ACHN (cell line): ENCODE results near the gene FBN2.
"Not testable (repeated sequence)": the region's sequence is repeated elsewhere in the genome, so short reads cannot be mapped to it uniquely, and the experiment has no call there.

Source experiments
- DNase-seq: peaks from one replicate; pipeline ENCODE4 v3.0.0-alpha.2; 2015
- in situ Hi-C: cut with HindIII; loops from 2 replicates; pipeline ENCODE4 v1.10.0; 2017; ENCODE audit warnings: low sequenced_read_pairs, low pct_ligation_motif_present, low pct_unique_long_range_greater_than_20kb

Gene FBN2

DNA sequence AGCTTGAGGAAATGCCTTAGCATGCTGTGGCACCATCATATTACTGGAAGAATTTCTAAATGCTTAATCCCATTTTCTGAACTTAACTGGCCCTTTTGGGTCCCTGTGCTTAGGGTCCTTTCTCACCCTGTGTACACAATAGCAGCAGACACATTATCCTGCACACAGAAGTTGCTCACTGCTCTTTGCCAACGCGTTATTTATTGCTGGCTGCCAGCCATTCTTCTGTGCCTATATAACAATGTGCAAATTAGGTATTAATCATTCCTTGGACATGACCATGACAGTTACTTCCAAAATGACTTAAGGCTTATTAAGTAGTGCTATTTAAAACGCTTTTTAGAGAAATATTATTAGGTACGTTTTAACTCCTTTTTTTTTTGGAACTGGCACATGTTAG is 134.7 kb downstream of the FBN2 start:
- no peak for DNase-seq
- in situ Hi-C loops: no loop called here

DNA sequence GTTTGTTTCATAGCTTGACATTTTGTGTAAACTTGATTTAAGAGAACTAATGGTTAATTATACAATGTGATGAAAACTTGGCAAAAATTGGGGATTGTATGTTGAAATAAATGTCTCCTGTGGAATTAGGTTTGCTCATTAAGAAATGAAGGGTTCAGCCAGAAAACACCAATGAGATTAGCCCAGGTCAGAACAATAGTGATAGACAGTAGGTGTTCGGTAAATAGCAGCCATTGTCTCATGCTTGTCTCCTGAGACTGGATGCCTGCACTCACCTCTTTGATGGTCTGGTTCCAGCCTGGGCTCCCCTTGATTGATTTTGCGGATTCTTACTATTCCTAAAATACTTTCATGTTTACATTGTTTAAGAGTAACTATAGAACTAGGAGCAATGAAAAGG is 135.5 kb downstream of the FBN2 start:
- no peak for DNase-seq
- in situ Hi-C loops: no loop called here

DNA sequence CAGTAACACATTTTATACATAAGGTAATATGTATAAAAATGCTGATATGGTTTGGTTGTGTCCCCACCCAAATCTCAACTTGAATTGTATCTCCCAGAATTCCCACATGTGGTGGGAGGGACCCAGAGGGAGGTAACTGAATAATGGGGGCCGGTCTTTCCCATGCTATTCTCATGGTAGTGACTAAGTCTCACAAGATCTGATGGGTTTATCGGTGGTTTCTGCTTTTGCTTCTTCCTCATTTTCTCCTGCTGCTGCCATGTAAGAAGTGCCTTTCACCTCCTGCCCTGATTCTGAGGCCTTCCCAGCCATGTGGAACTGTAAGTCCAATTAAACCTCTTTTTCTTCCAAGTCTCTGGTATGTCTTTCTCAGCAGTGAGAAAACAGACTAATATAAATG is 137.3 kb downstream of the FBN2 start:
- DNase-seq, in situ Hi-C loops: not testable (repeated sequence)

DNA sequence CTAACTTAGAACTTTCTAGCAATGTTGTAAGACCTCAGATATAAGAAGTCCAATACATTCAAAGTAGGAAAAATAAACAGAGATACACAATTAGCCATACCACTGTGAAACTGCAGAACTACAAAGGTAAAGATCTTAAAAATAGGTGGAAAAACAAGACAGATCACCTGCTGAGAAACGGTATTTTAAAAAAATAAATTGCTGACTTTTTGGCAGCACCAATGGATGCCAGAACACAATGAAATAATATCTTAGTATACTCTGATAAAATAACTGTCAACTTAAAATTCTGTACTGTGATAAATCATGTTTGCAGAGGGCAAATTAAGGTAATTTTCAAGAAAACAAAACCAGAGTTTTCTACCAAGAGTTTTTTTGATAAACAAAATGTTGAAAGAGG is 138.9 kb downstream of the FBN2 start:
- DNase-seq: no peak
- in situ Hi-C loops: no loop called here

DNA sequence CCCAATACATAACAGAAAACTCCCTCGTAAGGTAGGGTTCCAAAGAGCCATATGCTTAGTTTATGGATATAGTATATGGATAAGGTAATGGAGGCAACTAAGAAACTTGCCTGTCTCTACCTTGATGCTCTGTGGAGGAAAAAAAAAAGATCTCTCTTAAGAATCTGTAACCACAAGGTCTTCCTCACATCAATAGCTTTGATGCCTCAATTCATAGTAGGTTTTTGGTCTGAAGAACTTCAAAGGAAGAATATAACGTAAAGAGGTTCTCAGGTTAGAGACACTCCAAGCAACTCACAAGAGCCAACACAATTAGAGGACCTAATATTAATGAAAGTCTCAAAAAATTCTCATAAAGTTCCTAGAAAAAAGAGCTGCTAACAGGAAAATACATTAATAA is 140.2 kb downstream of the FBN2 start:
- in situ Hi-C loops: no loop called here
- DNase-seq: no peak

DNA sequence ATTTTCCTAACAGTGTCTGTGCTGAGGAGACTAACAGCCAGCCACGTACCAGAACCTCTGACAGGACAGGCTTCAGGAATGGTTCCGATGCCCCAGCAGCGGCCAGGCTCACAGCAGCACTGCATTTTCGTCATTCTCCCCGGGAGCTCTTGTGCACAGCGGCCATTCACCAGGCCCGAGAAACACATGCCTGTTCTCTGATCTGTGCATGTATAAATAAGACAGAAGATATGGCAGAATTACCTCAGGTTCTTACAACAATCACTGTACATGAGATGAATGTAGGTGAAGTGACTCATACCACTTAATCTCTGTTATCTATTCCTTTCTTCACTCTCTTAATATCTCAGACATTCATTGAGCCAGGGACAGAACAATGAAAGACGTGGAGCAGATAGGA is 143.0 kb downstream of the FBN2 start:
- no peak for DNase-seq
- in situ Hi-C loops: no loop called here

DNA sequence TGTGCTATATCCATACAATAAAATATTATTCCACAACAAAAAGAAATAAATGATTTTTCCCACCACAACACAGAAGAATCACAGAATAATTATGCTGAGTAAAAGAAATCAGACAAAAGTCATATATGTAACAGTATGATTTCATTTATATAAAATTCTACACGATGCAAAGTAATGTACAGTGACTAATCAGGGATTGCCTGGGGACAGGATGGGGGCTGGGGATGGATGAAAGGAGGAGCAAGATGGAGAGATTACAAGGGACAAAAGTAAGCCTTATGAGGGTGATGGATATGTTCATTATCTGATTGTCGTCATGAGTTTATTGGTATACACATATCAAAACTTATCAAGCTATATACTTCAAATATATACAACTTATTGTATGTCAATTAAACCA is 154.0 kb downstream of the FBN2 start:
- no peak for DNase-seq
- in situ Hi-C loops: no loop called here

DNA sequence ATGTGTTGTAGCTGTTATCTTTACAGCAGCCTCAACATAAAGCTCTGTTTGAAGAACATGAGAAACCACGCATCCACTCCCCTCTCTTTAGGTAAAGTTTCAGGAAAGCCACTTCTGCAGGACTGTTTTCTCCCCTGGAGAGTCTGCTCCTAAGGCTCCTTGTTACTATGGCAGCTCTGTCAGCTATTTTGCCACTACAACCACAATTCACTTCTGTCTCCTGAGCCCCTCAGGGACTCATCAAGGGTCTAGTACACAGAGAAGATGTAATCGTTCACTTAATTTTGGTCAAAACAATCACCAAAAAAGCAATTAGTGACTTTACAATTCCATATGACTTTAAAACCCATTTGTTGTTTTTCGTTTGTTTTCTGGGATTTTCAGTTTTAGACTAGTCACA is 157.7 kb downstream of the FBN2 start:
- in situ Hi-C loops: no loop called here
- no peak for DNase-seq

DNA sequence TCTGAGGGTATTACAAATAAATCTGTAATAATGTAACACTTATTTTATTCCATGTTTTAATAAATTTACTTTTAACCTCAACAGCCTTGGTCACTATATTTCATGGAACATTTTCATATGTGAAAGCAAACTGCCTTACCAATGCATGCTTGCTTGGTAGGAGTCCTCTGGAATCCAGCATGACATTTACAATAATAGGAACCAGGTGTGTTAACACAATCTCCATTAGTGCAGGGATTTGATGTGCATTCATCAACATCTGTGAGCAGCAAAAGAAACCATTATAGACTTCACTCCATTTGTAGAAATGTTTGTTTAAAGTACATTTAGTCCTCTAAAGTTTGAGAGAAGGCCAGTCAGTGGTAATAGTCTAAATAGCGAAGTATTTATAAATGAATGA is 159.4 kb downstream of the FBN2 start:
- no peak for DNase-seq
- in situ Hi-C loops: no loop called here

DNA sequence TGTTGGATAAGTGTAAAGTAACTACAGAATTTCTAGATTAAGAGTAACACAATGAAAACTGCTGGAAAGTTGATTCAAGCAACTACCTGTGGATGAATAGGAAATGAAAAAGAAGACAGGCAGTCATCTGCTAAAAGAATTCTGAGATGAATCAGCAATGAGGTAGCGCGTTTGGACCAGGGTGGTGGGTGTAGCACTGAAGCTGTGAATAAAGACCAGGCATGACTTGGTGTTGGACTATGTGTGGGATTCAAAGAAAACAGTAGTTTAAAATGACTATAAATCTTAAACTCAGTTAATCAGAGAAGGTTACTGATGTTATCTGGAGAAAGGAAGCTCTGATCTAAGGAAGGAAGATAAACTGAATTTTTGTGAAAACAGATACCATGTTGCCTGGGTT is 159.8 kb downstream of the FBN2 start:
- in situ Hi-C loops: no loop called here
- DNase-seq: no peak

DNA sequence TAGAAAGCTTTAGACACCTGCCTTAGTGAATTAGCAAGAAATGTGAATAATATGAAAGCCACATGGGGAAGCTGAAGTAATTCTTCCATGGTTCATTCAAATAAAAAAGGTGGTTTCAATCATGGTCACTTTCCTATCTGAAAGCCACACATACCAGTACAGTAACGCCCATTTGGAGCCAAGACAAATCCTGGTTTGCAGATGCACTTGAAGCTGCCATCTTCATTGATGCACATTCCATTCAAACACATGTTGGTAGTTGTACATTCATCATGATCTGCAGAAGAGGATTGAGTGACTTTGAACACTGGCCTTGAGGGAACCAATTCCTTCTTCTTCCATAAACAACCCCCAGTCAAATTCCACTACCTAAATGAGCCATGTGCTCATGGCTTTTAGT is 161.5 kb downstream of the FBN2 start:
- no peak for DNase-seq
- in situ Hi-C loops: no loop called here

DNA sequence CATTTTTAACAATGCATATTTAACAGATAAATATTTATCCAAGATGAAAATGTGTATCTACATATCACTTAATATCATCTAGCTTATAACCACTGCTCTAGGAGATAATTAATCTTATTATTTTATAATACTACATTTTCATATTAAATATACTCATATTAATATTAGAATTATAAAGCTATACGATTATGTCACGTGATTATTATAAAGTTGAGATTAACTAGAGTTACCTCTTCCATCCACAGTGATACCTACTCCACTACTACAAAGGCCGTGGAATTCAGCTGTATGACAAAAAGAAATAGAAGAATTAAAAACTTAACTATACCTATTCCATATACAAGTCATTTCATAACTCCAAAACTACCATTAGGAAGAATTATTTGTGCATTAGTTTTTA is 171.9 kb downstream of the FBN2 start:
- in situ Hi-C loops: no loop called here
- DNase-seq: no peak

DNA sequence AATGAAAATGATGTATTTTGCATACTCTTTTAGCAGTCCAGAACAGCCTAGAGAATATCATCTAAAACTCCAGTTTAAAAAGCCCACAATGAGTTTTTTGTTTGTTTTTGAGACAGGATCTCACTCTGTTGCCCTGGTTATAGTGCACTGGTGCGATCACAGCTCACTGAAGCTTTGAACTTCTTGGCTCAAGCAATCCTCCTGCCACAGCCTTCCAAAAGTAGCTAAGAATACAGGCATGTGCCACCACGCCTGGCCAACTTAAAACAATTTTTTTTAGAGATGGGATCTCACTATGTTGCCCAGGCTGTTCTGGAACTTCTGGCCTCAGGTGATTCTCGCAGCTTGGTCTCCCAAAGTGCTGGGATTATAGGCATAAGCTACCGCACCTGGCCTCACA is 175.7 kb downstream of the FBN2 start:
- in situ Hi-C loops: no loop called here
- no peak for DNase-seq

DNA sequence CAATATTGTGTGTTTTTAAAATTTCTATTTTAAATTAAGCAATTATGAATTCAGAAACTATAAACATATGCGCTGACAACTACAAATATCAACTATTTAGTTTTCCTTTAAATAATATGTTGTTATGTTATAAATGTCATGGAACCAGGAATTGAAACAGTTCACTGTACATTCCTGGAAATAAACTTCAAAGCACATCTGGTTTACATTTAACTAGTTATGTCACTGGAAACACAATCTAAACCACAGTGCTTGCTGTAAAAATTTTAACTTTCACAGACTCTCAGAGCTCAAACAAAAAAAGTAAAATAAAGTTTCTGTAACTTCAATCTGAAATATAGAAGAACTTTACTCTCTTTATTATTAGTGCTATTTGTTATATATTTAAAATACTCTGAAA is 179.2 kb downstream of the FBN2 start:
- in situ Hi-C loops: no loop called here
- no peak for DNase-seq

DNA sequence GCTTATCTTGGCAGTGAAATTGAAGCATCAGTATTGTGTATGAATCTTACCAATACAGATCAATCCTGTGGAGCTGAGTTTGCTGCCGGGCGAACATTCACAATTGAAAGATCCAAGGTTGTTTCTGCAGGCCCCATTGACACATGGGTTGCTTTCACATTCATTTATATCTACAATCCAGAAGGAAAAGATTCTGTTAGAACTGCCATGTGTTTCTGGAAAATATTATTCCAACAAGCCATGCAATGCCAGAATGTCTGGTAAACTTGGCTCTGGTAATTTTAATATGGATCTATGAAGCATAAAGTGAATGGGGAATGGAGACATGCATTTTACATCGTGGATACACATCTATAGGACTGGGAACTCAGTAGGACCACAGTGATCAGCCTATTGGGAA is 180.8 kb downstream of the FBN2 start:
- DNase-seq: no peak
- in situ Hi-C loops: no loop called here

DNA sequence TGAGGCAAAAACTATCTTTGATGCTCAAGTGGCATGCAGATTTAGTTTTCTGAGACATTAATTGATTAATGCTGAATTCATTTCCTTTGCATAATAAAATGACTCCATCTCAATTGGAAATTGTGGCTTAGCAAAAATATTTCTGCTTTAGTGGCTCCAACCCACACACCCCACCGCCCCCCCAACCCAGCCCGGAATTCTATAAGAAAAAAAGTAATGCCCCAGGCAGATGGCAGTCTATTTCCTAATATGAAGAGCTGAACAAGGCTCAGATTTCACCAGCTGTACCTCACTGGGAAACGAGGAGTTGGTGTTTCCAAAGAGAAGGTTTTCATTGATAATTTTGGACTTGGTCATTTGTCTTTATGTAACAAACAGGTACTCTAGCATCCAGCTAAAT is 182.1 kb downstream of the FBN2 start:
- no peak for DNase-seq
- in situ Hi-C loops: no loop called here

DNA sequence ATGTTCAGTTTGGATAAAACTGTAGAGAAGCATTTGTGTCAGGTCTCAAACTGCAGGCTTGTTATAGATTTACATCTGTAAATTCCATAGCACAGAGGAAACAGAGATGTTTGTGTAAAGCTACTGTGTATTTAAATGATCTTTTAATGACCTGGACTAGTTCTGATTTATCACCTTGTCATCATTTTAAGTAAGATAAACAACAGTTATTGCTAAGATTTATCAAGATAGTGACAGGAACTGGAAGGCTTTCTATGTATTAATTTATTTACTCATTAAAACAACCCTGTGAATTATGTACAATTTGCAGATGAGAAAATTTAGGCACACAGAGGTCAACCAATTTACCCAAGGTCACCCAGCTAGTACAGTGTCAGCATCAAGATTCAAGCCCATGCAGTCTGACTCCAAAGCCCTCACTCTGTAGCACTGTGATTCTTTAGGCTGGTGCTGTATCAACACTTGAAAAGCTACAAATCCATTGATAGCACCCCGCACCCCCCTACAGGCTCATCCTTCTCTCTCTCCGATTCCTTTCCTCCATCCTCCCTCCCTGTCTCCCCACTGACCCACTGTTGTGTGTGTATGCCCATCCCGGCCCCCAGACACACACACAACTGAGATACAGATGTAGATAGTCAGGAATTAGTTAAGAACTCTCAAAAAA is 184.5 kb downstream of the FBN2 start:
- DNase-seq: no peak
- in situ Hi-C loops: no loop called here

DNA sequence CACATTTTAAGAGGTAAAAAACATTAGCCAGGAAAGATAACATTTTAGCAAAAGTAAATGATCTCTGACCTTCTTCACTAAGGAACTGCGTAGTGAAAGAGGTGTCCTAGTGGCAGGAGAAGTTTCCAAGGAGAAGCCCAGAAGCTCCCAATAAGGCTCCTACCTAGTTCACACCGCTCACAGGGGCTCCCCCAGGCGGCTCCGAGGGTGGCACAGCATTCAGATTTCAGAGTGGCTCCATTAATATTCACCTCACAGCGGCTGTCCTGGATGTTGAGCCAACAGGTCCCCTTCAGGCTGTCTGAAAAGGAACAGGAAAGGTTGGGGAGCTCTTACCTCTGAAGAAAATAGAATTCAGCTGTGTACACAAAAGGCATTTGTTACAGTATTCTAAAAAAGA is 187.3 kb downstream of the FBN2 start:
- DNase-seq: no peak
- in situ Hi-C loops: no loop called here

DNA sequence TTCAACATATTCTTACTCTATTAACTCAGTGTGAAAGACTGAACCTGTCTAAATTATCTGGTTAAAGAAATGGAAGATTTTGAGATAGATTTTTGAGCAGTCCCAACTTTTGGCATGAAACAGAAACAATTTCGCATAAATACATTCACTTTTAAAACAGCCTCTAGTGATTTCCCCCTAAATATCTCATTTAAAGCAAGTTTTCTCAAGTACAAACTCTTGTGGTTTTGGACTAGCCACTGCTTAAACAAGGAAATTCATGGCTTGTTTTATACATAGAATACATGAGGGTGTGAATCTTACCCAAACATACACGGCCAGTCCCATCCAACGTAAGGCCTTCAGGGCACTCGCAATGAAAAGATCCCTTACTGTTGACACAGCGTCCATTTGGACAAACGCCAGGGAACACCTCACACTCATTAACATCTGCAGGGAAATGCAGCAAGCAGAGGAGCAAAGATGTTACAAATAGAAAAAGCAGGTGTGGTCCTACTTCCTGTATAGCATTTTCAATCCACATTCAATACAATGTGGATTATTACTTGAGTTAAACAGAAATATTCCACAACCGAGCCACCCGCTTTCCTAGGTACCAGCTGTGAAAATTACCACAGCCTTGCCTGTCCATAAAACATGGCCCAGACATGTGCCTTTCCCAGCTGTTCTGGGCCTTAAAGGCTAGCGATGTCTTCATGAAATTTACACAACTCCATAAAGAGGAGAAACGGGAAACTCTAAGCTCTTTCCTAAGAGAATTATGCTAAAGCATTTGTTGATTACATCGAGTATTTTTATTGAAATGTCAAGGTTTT is 188.8 kb downstream of the FBN2 start:
- no peak for DNase-seq
- in situ Hi-C loops: no loop called here

DNA sequence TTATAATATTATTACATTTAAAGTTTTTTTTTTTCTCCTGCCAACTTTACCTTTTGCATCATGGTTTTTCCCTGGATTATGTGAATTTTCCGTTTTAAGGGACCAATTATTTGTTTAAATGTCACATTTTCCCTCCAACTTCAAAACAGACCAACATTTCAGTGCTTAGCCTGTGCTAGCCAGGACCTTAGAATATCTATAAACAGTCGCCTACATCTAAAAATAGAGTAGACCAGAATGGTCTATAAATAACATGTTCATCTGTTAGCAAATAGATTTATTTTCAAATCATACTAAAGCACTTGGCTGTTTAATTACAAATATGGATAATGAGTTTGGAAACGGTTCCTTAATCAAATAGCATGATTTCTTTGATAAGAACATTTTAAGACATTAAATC is 192.0 kb downstream of the FBN2 start:
- DNase-seq: no peak
- in situ Hi-C loops: no loop called here
